HG02623 (cell line): ENCODE measurements around the gene TCF15.

Source experiments
- ATAC-seq: cut with Tn5 transposase; IDR thresholded peaks from one replicate; pipeline ENCODE4 v1.9.1; 2021; ENCODE audit warnings: moderate library complexity; ENCODE audit not compliant: unreplicated experiment

TCF15 gene

GRCh38 chr20:556984-557383 is 53.1 kb downstream of the TCF15 start:
- no peak for ATAC-seq

GRCh38 chr20:555976-556385 is 54.1 kb downstream of the TCF15 start:
- no peak for ATAC-seq
